ENCODE data around the gene ZNF407. TPM values are rescaled to one million over a fixed set of nuclear protein-coding genes. Genes with fewer than 3 reads are reported as not detected.

The ZNF407 gene
- total RNA-seq, 1 experiment from 2014 or later, result 7.6 TPM

DNA sequence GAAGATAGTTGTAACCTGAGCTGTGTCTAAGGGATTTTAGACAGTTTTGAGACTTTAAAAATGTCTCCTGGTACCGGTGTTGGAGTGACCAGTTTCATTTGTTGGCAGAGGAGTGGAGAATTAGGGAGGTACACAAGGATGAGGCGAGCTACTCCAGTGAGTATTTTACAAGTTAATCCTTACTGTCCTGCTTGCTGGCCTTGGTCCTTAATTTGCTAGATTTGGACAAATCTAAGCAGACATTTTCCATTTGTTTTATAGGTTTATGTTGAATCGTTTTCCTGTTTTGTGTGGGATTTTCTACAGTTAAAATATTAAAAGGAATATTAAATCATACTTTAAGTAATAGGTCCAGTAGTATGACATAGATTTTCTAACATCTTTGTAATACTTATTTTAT is 101.8 kb downstream of the ZNF407 start:
- no peaks in the 10 kb centered on the region for H3K9me2 ChIP-seq (ENCODE audit: insufficient read depth)
- H3K4me1 ChIP-seq (ENCODE audit: control insufficient read depth in 1 of 2, insufficient read depth in 2 of 2, low read length in 2 of 2), result 0 out of 4 replicates have a peak, but pooled peaks cover 0 to 2% of the 10 kb centered on the region in 2 experiments
- H3K27ac ChIP-seq (ENCODE audit: low read depth, low read length), result no peak overlapping the region
- no peak overlapping the region for H3K4me2 ChIP-seq (ENCODE audit: low read length)
- ChIA-PET CTCF (no interaction called here), POLR2A (no interaction called here), RAD21 (ENCODE audit: low non-redundant PET in 1 of 2, low total read pairs in 2 of 2, uncharacterized antibody in 2 of 2, unreplicated experiment in 2 of 2) (no interaction called here)
- H3K9ac ChIP-seq (ENCODE audit: low read length), result no peak overlapping the region
- ATAC-seq (no peak), DNase-seq (ENCODE audit: low read depth, low spot score) (no peak)
- H3K4me3 ChIP-seq (replicated peaks in 1 of 2; ENCODE audit: low read depth in 1 of 2, low read length in 2 of 2), result no peak overlapping the region
- no peaks in the 10 kb centered on the region for H4K20me1 ChIP-seq (ENCODE audit: insufficient read depth)
- H3K27me3 ChIP-seq (ENCODE audit: insufficient read depth, low read length), result no peaks in the 10 kb centered on the region
- BruUV-seq (replicated peaks), result no TSS peak
- intact Hi-C loops (cut with micrococcal nuclease), result no loop called here
- no peaks in the 10 kb centered on the region for H3K36me3 ChIP-seq (ENCODE audit: control insufficient read depth in 1 of 2, insufficient read depth in 2 of 2, low read length in 2 of 2)
- TF ChIP-seq POLR2A (IDR thresholded peaks at IDR 0.05; ENCODE audit: borderline replicate concordance, extremely low read depth, insufficient read depth, insufficient read length) (no peak), ELF1 (IDR thresholded peaks at IDR 0.05; ENCODE audit: borderline replicate concordance, low read depth) (no peak), TCF7L2 (IDR thresholded peaks at IDR 0.05; ENCODE audit: borderline replicate concordance, extremely low read depth, insufficient read depth, insufficient read length) (no peak), FOSL1 (IDR thresholded peaks at IDR 0.05; ENCODE audit: low read depth) (no peak), SIN3A (IDR thresholded peaks at IDR 0.05; ENCODE audit: low read depth) (no peak), EZH2 (IDR thresholded peaks at IDR 0.05) (no peak), POLR2AphosphoS5 (IDR thresholded peaks at IDR 0.05; ENCODE audit: low read depth, low read length) (no peak), CEBPB (IDR thresholded peaks at IDR 0.05; ENCODE audit: low read depth) (no peak)
- H3K9me3 ChIP-seq (ENCODE audit: control insufficient read depth in 1 of 2, insufficient read depth in 1 of 2, low read depth in 1 of 2, low read length in 2 of 2), result no peaks in the 10 kb centered on the region
- no peak overlapping the region for H2AFZ ChIP-seq (ENCODE audit: low read depth, low read length, poor library complexity, severe bottlenecking)
- H3K79me2 ChIP-seq (ENCODE audit: insufficient read depth, low read length), result no peaks in the 10 kb centered on the region

DNA sequence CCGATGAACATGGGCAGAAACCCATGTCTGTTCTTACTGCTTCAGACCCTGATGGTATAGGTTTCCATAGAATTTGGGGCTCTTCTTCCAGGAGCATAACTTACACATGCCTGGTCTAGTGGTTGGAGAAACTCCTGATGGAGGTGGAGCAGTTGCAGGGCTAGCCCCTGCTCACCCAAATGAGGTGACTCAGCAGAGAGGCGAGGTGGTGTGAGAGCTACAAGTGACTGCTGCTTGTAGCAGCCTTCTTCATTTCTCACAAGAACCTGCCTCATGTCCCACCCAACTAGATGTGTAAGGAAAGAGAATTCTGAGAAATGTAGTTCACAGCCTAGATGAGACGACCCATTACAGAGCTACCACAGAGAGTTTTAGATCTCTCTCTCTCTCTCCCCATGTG is 105.3 kb downstream of the ZNF407 start:
- Histone ChIP-seq H3K27me3 (ENCODE audit: insufficient read depth, low read length) (no peaks in the 10 kb centered on the region), H4K20me1 (ENCODE audit: insufficient read depth) (no peaks in the 10 kb centered on the region), H3K4me3 (replicated peaks in 1 of 2; ENCODE audit: low read depth in 1 of 2, low read length in 2 of 2) (no peak overlapping the region), H3K4me2 (ENCODE audit: low read length) (no peak overlapping the region), H3K36me3 (ENCODE audit: control insufficient read depth in 1 of 2, insufficient read depth in 2 of 2, low read length in 2 of 2) (no peaks in the 10 kb centered on the region), H2AFZ (ENCODE audit: low read depth, low read length, poor library complexity, severe bottlenecking) (no peak overlapping the region), H3K9me3 (ENCODE audit: control insufficient read depth in 1 of 2, insufficient read depth in 1 of 2, low read depth in 1 of 2, low read length in 2 of 2) (no peaks in the 10 kb centered on the region), H3K4me1 (ENCODE audit: control insufficient read depth in 1 of 2, insufficient read depth in 2 of 2, low read length in 2 of 2) (peaks cover 3 to 16% of the 10 kb centered on the region in 2 experiments; a peak in 3 of 4 replicates), H3K9me2 (ENCODE audit: insufficient read depth) (no peaks in the 10 kb centered on the region), H3K27ac (ENCODE audit: low read depth, low read length) (no peak overlapping the region), H3K79me2 (ENCODE audit: insufficient read depth, low read length) (no peaks in the 10 kb centered on the region), H3K9ac (ENCODE audit: low read length) (no peak overlapping the region)
- ChIA-PET CTCF (no interaction called here), RAD21 (ENCODE audit: low non-redundant PET in 1 of 2, low total read pairs in 2 of 2, uncharacterized antibody in 2 of 2, unreplicated experiment in 2 of 2) (no interaction called here), POLR2A (no interaction called here)
- TF ChIP-seq, protein P1, sequence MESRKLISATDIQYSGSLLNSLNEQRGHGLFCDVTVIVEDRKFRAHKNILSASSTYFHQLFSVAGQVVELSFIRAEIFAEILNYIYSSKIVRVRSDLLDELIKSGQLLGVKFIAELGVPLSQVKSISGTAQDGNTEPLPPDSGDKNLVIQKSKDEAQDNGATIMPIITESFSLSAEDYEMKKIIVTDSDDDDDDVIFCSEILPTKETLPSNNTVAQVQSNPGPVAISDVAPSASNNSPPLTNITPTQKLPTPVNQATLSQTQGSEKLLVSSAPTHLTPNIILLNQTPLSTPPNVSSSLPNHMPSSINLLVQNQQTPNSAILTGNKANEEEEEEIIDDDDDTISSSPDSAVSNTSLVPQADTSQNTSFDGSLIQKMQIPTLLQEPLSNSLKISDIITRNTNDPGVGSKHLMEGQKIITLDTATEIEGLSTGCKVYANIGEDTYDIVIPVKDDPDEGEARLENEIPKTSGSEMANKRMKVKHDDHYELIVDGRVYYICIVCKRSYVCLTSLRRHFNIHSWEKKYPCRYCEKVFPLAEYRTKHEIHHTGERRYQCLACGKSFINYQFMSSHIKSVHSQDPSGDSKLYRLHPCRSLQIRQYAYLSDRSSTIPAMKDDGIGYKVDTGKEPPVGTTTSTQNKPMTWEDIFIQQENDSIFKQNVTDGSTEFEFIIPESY (IDR thresholded peaks at IDR 0.05; ENCODE audit: extremely low read depth, insufficient replicate concordance, low read length), result no peak
- TF ChIP-seq EGR1 (IDR thresholded peaks at IDR 0.05; ENCODE audit: low read depth) (no peak), SIN3A (IDR thresholded peaks at IDR 0.05; ENCODE audit: low read depth) (no peak), TCF7L2 (IDR thresholded peaks at IDR 0.05; ENCODE audit: borderline replicate concordance, extremely low read depth, insufficient read depth, insufficient read length) (no peak), YY1 (IDR thresholded peaks at IDR 0.05; ENCODE audit: extremely low read depth, insufficient replicate concordance, low read depth, low read length) (no peak), SP1 (IDR thresholded peaks at IDR 0.05; ENCODE audit: low read depth) (no peak)
- no peak for ATAC-seq
- no peak for DNase-seq (ENCODE audit: low read depth, low spot score)
- intact Hi-C loops (cut with micrococcal nuclease), result no loop called here
- BruUV-seq (replicated peaks), result no TSS peak
